A549 (cell line): ENCODE data around the gene FAM228B. TPM values are rescaled to one million over a fixed set of nuclear protein-coding genes. Genes with fewer than 3 reads are reported as not detected.

Experiments
- ATAC-seq, 2 experiments: fragments of 200-7000 bp in 1 of 2; fragments of >200 bp in 1 of 2; cut with Nextera tagmentation in 1 of 2; cut with Tn5 transposase in 1 of 2; 3 replicates each; pipeline versions ENCODE4 v1.8.0 to v1.9.1; 2018 to 2020; ENCODE audit warnings: mild to moderate bottlenecking in 1 of 2, moderate library complexity in 1 of 2
- CTCF ChIA-PET: fragments of 300-600 bp; sonication (Branson Sonifier 250); formaldehyde crosslinking; extraction: SDS; loops from one replicate; lab custom pipeline; 2021; ENCODE audit warnings: antibody characterized with exemption, inconsistent platforms; lab: Yijun Ruan, JAX
- POLR2A ChIA-PET: fragments of 350-600 bp; formaldehyde crosslinking; extraction: SDS; loops from one replicate; lab custom pipeline; 2021; ENCODE audit warnings: antibody characterized with exemption, inconsistent platforms; lab: Yijun Ruan, JAX
- DNase-seq, 2 experiments: peaks; one replicate each; pipeline versions ENCODE4 v3.0.0 to v3.0.0-alpha.2; 2011 to 2016; ENCODE audit warnings: low read depth in 1 of 2, low spot score in 1 of 2
- FAIRE-seq: peaks from 2 replicates; lab custom pipeline; 2011; peaks lifted over from hg19 to GRCh38; lab: Jason Lieb, UNC
- H3K27ac ChIP-seq, 2 experiments: fragments of >200 bp; sonication (Bioruptor Twin); formaldehyde crosslinking; 3 replicates each; pipeline ENCODE4 v1.5.1; 2016 to 2017
- H3K4me1 ChIP-seq: fragments of >200 bp; sonication (Bioruptor Twin); formaldehyde crosslinking; 3 replicates; pipeline ENCODE4 v1.6.1; 2016
- H3K4me2 ChIP-seq: fragments of >200 bp; sonication (Bioruptor Twin); formaldehyde crosslinking; 3 replicates; pipeline ENCODE4 v1.6.1; 2016
- H3K4me3 ChIP-seq: fragments of >200 bp; sonication (Bioruptor Twin); formaldehyde crosslinking; 3 replicates; pipeline ENCODE4 v1.5.1; 2016
- H3K9me3 ChIP-seq: fragments of >200 bp; sonication (Bioruptor Twin); formaldehyde crosslinking; 3 replicates; pipeline ENCODE4 v1.6.1; 2016
- CEBPB ChIP-seq, 2 experiments: fragments of >200 bp in 1 of 2; sonication (Bioruptor Twin) in 1 of 2; formaldehyde crosslinking in 1 of 2; IDR thresholded peaks; 2 replicates each; pipeline ENCODE4 v1.6.1; 2012 to 2016
- CHD4 ChIP-seq: fragments of 200-600 bp; sonication (generic); IDR thresholded peaks from 2 replicates; pipeline ENCODE4 v1.6.1; 2016; ENCODE audit warnings: antibody characterized with exemption, mild to moderate bottlenecking, borderline replicate concordance
- EP300 ChIP-seq, 2 experiments: fragments of >200 bp; sonication (Bioruptor Twin); formaldehyde crosslinking; IDR thresholded peaks; 2 replicates in 1 of 2; 3 replicates in 1 of 2; pipeline ENCODE4 v1.6.1; 2016 to 2017
- ESRRA ChIP-seq: fragments of 150-350 bp; IDR thresholded peaks from 2 replicates; pipeline ENCODE4 v1.6.1; 2014; ENCODE audit warnings: mild to moderate bottlenecking, low read length, borderline replicate concordance
- FOSB ChIP-seq: fragments of 250-450 bp; sonication (Bioruptor Pico); IDR thresholded peaks from 2 replicates; pipeline ENCODE4 v1.5.0; 2020; ENCODE audit warnings: mild to moderate bottlenecking, moderate library complexity
- GATA3 ChIP-seq: IDR thresholded peaks from 2 replicates; pipeline ENCODE4 v1.6.1; 2012; ENCODE audit warnings: borderline replicate concordance
- HDAC2 ChIP-seq: fragments of 200-600 bp; sonication (generic); IDR thresholded peaks from 2 replicates; pipeline ENCODE4 v1.6.1; 2016
- HOXB13 ChIP-seq: fragments of 250-450 bp; sonication (Bioruptor Pico); IDR thresholded peaks from 2 replicates; pipeline ENCODE4 v1.5.0; 2020; ENCODE audit warnings: low read depth, mild to moderate bottlenecking, moderate library complexity
- JUNB ChIP-seq: fragments of >200 bp; sonication (Bioruptor Twin); formaldehyde crosslinking; IDR thresholded peaks from 2 replicates; pipeline ENCODE4 v1.6.1; 2016
- KDM1A ChIP-seq: fragments of 200-600 bp; sonication (generic); IDR thresholded peaks from 2 replicates; pipeline ENCODE4 v1.6.1; 2016; ENCODE audit warnings: low read depth, mild to moderate bottlenecking
- NFE2L2 ChIP-seq: fragments of 150-350 bp; conservative IDR thresholded peaks from 2 replicates; pipeline ENCODE4 v1.6.1; 2014; ENCODE audit warnings: low read length
- TFCP2L1 ChIP-seq: fragments of 250-450 bp; sonication (Bioruptor Pico); IDR thresholded peaks from 2 replicates; pipeline ENCODE4 v1.5.0; 2021; ENCODE audit warnings: mild to moderate bottlenecking
- TP53 ChIP-seq: fragments of 250-450 bp; sonication (Bioruptor Pico); IDR thresholded peaks from 2 replicates; pipeline ENCODE4 v1.5.0; 2021; ENCODE audit warnings: mild to moderate bottlenecking, moderate library complexity
- ZNF302 ChIP-seq: fragments of 250-450 bp; sonication (Bioruptor Pico); IDR thresholded peaks from 2 replicates; pipeline ENCODE4 v1.9.0; 2021; ENCODE audit warnings: inconsistent platforms, mild to moderate bottlenecking, moderate library complexity
- WGBS: methylation state at CpG from one replicate; pipeline ENCODE4 v1.1.6; 2017; ENCODE audit errors: missing lambda C conversion rate; 5-methylcytosine and 5-hydroxymethylcytosine counted together
- polyA plus RNA-seq, 4 experiments: library from polyadenylated mRNA; depleted of rRNA in 3 of 4; stranded (reverse); fragments of >200 nt; fragmentation: RNase III in 1 of 4; extraction: RNeasy Plus Mini Kit Qiagen cat#74134 plus additional on column Dnase treatment in 1 of 4; gene quantifications; 2 replicates in 3 of 4; 3 replicates in 1 of 4; pipeline ENCODE4 v1.2.3, GENCODE V29; 2011 to 2017
- TF ChIP-seq, protein P1 (sequence below): fragments of >200 bp; sonication (Bioruptor Twin); formaldehyde crosslinking; IDR thresholded peaks from 3 replicates; pipeline ENCODE4 v1.6.1; 2016
- TF ChIP-seq, protein P2 (sequence below): fragments of 200-600 bp; sonication (generic); IDR thresholded peaks from 2 replicates; pipeline ENCODE4 v1.6.1; 2016; ENCODE audit warnings: antibody characterized with exemption, mild to moderate bottlenecking, moderate library complexity

Gene FAM228B
- polyA plus RNA-seq, 2 of the 4 experiments (the other 2 are of a cell fraction) = 3.8 to 7.6 TPM

DNA sequence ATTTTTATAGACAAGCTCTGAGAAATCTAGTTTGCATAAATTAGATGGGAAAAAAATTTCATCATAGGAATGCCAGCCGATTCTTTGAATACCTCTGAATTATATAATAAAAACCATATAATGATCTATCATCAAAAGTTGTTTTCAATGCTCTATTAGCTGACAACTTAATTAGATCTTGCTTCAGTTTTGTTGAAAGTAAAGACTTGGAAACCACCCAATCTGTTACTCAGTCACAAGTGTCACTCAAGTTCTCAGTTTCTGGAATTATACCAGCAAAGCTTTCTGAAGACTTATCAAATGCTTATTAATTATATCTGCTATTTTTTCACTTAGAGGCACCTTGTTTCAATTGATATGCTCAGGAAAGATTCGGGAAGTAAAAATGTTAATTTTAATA, 21.3 kb upstream of the FAM228B start:
- DNase-seq = no peak
- H3K4me3 ChIP-seq = no peak overlapping the region
- TF ChIP-seq HOXB13 (CRISPR knock-in tag) = no peak
- no peak for TF ChIP-seq HDAC2
- TF ChIP-seq EP300 (IDR thresholded peaks at IDR 0.05) = no peak
- TF ChIP-seq FOSB (CRISPR knock-in tag) = no peak
- TF ChIP-seq, all 56 proteins: peak for 0
- H3K4me1 ChIP-seq = peaks cover 10% of the 10 kb centered on the region; the same call in 2 of the 3 replicates
- ATAC-seq = no peak
- ChIA-PET CTCF (interaction anchor here (0.6 to 7.8 kb wide), 4 partner anchors 9 to 105 kb away, joined by 3 to 57 read pairs (median 5); partner anchors contain the start of gene TP53I3), POLR2A (no interaction called here)
- H3K4me2 ChIP-seq = no peak overlapping the region
- H3K27ac ChIP-seq = no peak overlapping the region
- 55% methylated on average over 2 of the region's 2 CpGs for WGBS
- no peak for FAIRE-seq
- H3K9me3 ChIP-seq = no peaks in the 10 kb centered on the region

DNA sequence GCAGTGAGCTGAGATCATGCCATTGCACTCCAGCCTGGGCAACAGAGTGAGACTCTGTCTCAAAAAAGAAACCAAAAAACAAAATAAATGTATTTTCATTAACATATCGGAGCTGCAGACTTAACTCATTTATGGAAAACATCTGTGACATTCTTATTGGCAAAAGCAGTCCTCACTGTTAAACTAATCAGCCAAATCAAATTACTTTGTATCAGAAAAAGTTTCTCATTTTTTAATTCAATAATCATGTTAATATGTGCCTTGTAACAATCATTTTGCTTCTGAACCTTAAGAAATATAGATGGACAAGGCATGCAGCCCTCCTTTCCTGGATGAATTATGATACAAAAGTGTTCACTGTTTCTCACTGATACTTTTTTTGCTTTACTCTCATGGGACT, 20.6 kb upstream of the FAM228B start:
- H3K4me1 ChIP-seq = peaks cover 10% of the 10 kb centered on the region; the same call in 2 of the 3 replicates
- no peak overlapping the region for H3K4me2 ChIP-seq
- ChIA-PET POLR2A (no interaction called here), CTCF (interaction anchor here (0.6 to 7.8 kb wide), 4 partner anchors 8 to 726 kb away, joined by 3 to 57 read pairs (median 5); partner anchors contain the start of gene TP53I3)
- 96% methylated on average over 1 of the region's 1 CpG for WGBS
- ATAC-seq (no peak), FAIRE-seq (no peak), DNase-seq (no peak)
- H3K4me3 ChIP-seq = no peak overlapping the region
- H3K27ac ChIP-seq = no peak overlapping the region
- TF ChIP-seq CHD4 (no peak), ZNF302 (CRISPR knock-in tag) (no peak), JUNB (no peak), TFCP2L1 (CRISPR knock-in tag) (no peak), TP53 (CRISPR knock-in tag) (no peak), ESRRA (no peak), KDM1A (no peak)
- H3K9me3 ChIP-seq = no peaks in the 10 kb centered on the region

DNA sequence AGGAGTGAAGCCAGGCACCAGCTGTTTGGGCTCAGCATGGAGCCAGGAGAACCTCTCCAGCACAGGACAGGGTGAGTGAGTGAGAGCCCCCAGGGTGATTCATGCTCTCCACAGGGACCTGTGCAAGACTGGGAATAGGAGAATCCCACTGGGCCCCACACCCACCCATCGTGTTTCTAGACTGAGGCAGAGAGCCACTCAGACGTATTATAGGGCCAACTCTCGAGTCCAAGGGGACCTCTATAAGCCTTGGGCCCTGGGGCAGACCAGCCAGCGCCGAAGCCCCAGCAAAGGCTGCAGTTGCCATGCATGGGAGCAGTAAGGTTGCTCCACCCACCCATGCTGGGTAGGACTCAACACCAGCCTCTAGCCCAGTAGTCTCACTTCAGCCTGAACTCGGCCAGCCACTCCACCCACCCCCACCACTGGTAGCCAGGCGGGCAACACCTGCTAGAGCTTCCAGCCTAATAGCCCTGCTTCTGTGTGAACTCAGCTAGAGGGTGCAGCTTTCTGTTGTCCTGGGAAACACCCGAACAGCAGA, 19.1 kb upstream of the FAM228B start:
- no peaks in the 10 kb centered on the region for H3K9me3 ChIP-seq
- no peak for TF ChIP-seq CEBPB (IDR thresholded peaks at IDR 0.05)
- no peak for TF ChIP-seq NFE2L2
- no peak for TF ChIP-seq JUNB
- TF ChIP-seq GATA3 = no peak
- TF ChIP-seq, protein P1, sequence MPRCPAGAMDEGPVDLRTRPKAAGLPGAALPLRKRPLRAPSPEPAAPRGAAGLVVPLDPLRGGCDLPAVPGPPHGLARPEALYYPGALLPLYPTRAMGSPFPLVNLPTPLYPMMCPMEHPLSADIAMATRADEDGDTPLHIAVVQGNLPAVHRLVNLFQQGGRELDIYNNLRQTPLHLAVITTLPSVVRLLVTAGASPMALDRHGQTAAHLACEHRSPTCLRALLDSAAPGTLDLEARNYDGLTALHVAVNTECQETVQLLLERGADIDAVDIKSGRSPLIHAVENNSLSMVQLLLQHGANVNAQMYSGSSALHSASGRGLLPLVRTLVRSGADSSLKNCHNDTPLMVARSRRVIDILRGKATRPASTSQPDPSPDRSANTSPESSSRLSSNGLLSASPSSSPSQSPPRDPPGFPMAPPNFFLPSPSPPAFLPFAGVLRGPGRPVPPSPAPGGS = no peak
- TF ChIP-seq, protein P2, sequence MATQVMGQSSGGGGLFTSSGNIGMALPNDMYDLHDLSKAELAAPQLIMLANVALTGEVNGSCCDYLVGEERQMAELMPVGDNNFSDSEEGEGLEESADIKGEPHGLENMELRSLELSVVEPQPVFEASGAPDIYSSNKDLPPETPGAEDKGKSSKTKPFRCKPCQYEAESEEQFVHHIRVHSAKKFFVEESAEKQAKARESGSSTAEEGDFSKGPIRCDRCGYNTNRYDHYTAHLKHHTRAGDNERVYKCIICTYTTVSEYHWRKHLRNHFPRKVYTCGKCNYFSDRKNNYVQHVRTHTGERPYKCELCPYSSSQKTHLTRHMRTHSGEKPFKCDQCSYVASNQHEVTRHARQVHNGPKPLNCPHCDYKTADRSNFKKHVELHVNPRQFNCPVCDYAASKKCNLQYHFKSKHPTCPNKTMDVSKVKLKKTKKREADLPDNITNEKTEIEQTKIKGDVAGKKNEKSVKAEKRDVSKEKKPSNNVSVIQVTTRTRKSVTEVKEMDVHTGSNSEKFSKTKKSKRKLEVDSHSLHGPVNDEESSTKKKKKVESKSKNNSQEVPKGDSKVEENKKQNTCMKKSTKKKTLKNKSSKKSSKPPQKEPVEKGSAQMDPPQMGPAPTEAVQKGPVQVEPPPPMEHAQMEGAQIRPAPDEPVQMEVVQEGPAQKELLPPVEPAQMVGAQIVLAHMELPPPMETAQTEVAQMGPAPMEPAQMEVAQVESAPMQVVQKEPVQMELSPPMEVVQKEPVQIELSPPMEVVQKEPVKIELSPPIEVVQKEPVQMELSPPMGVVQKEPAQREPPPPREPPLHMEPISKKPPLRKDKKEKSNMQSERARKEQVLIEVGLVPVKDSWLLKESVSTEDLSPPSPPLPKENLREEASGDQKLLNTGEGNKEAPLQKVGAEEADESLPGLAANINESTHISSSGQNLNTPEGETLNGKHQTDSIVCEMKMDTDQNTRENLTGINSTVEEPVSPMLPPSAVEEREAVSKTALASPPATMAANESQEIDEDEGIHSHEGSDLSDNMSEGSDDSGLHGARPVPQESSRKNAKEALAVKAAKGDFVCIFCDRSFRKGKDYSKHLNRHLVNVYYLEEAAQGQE = no peak
- no peak overlapping the region for H3K4me2 ChIP-seq
- H3K4me3 ChIP-seq = no peak overlapping the region
- H3K4me1 ChIP-seq = peaks cover 16% of the 10 kb centered on the region; the same call in 2 of the 3 replicates
- 86% methylated on average over 8 of the region's 8 CpGs for WGBS
- ATAC-seq = peak; percentile 44 to 50; a peak in 5 of 6 replicates
- H3K27ac ChIP-seq = no peak overlapping the region
- no peak for FAIRE-seq
- ChIA-PET CTCF (interaction anchor here (1.0 to 7.8 kb wide), 3 partner anchors 20 to 306 kb away, joined by 3 to 57 read pairs (median 3); partner anchors contain the start of gene TP53I3), POLR2A (no interaction called here)
- DNase-seq = no peak
